GM12875 (cell line): Measurements from ENCODE around the gene ULK2.

Source experiments
- H3K4me3 ChIP-seq: one replicate; pipeline ENCODE4 v1.5.1; 2011; ENCODE audit warnings: low read depth, low read length, control low read depth
- TF ChIP-seq, protein P1 (sequence below): IDR thresholded peaks from 2 replicates; pipeline ENCODE4 v1.5.1; 2011; ENCODE audit warnings: low read depth, mild to moderate bottlenecking, control low read depth, inconsistent platforms, low read length, moderate library complexity, borderline replicate concordance; ENCODE audit not compliant: insufficient read depth

The ULK2 gene

GRCh38 chr17:19724501-19725420 is 143.0 kb downstream of the ULK2 start:
- no peak overlapping the region for H3K4me3 ChIP-seq

GRCh38 chr17:19723964-19724363 is 143.8 kb downstream of the ULK2 start:
- TF ChIP-seq, protein P1, sequence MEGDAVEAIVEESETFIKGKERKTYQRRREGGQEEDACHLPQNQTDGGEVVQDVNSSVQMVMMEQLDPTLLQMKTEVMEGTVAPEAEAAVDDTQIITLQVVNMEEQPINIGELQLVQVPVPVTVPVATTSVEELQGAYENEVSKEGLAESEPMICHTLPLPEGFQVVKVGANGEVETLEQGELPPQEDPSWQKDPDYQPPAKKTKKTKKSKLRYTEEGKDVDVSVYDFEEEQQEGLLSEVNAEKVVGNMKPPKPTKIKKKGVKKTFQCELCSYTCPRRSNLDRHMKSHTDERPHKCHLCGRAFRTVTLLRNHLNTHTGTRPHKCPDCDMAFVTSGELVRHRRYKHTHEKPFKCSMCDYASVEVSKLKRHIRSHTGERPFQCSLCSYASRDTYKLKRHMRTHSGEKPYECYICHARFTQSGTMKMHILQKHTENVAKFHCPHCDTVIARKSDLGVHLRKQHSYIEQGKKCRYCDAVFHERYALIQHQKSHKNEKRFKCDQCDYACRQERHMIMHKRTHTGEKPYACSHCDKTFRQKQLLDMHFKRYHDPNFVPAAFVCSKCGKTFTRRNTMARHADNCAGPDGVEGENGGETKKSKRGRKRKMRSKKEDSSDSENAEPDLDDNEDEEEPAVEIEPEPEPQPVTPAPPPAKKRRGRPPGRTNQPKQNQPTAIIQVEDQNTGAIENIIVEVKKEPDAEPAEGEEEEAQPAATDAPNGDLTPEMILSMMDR = no peak
- H3K4me3 ChIP-seq = no peak overlapping the region

More at GRCh38 chr17:19724501-19725420, 143.0 kb downstream of the ULK2 start:
- TF ChIP-seq, protein P1 = no peak
